ENCODE results near the gene FAM186B. TPM values are rescaled to one million over a fixed set of nuclear protein-coding genes. Genes with fewer than 3 reads are reported as not detected.
A peak's percentile ranks its signal among the peaks of the same experiment; 100 is the strongest.

FAM186B gene
- total and polyA plus RNA-seq, 3 donors from 2014 or later = 54.9 to 178 (median 68.6) TPM

GRCh38 chr12:49648712-49649003 is 43.2 kb upstream of the FAM186B start:
- TF ChIP-seq CTCF (IDR thresholded peaks at IDR 0.05) (no peak), POLR2A (IDR thresholded peaks at IDR 0.05) (no peak)
- 87 to 89% methylated on average over 3 of the region's 3 CpGs for WGBS, 2 donors

GRCh38 chr12:49647827-49648711 is 42.6 kb upstream of the FAM186B start:
- 81 to 89% methylated on average over 14 to 15 of the region's 15 CpGs for WGBS, 2 donors
- no peaks in the 10 kb centered on the region for H3K36me3 ChIP-seq (ENCODE audit: low read depth, missing control alignments)
- H3K27ac ChIP-seq = peak overlapping the region in 1 of 2 donors; percentile 53

More at GRCh38 chr12:49648712-49649003, 43.2 kb upstream of the FAM186B start:
- no peaks in the 10 kb centered on the region for H3K36me3 ChIP-seq (ENCODE audit: low read depth, missing control alignments)
- no peak overlapping the region for H3K27ac ChIP-seq
- no peaks in the 10 kb centered on the region for H3K9me3 ChIP-seq
- H3K4me3 ChIP-seq = no peak overlapping the region
- DNase-seq = no peak
- peaks cover 15% of the 10 kb centered on the region for H3K4me1 ChIP-seq
- no peaks in the 10 kb centered on the region for H3K27me3 ChIP-seq
- intact Hi-C loops (cut with DNase I; ENCODE audit: low total_unique reads) = no loop called here

GRCh38 chr12:49646871-49647654 is 41.6 kb upstream of the FAM186B start:
- Histone ChIP-seq H3K27me3 (no peaks in the 10 kb centered on the region), H3K4me1 (peaks cover 15% of the 10 kb centered on the region), H3K4me3 (no peak overlapping the region), H3K27ac (peak overlapping the region in 1 of 2 donors; percentile 53), H3K36me3 (ENCODE audit: low read depth, missing control alignments) (no peaks in the 10 kb centered on the region), H3K9me3 (no peaks in the 10 kb centered on the region)
- WGBS, 2 donors = 64 to 70% methylated on average over 11 to 12 of the region's 12 CpGs
- no peak for DNase-seq
- TF ChIP-seq POLR2A (IDR thresholded peaks at IDR 0.05) = no peak
- TF ChIP-seq CTCF (IDR thresholded peaks at IDR 0.05) = no peak
- intact Hi-C loops (cut with DNase I; ENCODE audit: low total_unique reads) = loop anchor here (2.0 kb wide), 1 partner anchor 60 kb away; the partner anchor contains the start of gene FMNL3

More at GRCh38 chr12:49647827-49648711, 42.6 kb upstream of the FAM186B start:
- Histone ChIP-seq H3K9me3 (no peaks in the 10 kb centered on the region), H3K4me3 (no peak overlapping the region), H3K4me1 (peaks cover 15% of the 10 kb centered on the region), H3K27me3 (no peaks in the 10 kb centered on the region)
- DNase-seq = no peak
- TF ChIP-seq POLR2A (IDR thresholded peaks at IDR 0.05) (no peak), CTCF (IDR thresholded peaks at IDR 0.05) (no peak)
- intact Hi-C loops (cut with DNase I; ENCODE audit: low total_unique reads) = loop anchor here (2.0 kb wide), 1 partner anchor 59 kb away; the partner anchor contains the start of gene FMNL3

GRCh38 chr12:49646331-49646830 is 40.9 kb upstream of the FAM186B start:
- Histone ChIP-seq H3K9me3 (no peaks in the 10 kb centered on the region), H3K27ac (no peak overlapping the region), H3K27me3 (no peaks in the 10 kb centered on the region), H3K4me3 (no peak overlapping the region), H3K4me1 (peaks cover 15% of the 10 kb centered on the region), H3K36me3 (ENCODE audit: low read depth, missing control alignments) (no peaks in the 10 kb centered on the region)
- TF ChIP-seq POLR2A (IDR thresholded peaks at IDR 0.05) = no peak
- WGBS, 2 donors = 92 to 95% methylated on average over 7 of the region's 7 CpGs
- intact Hi-C loops (cut with DNase I; ENCODE audit: low total_unique reads) = loop anchor here (2.0 kb wide), 1 partner anchor 60 kb away; the partner anchor contains the start of gene FMNL3
- no peak for DNase-seq
